GM19467 (cell line): Measurements from ENCODE around the gene TMEM184A.
"Not testable (repeated sequence)": the region's sequence is repeated elsewhere in the genome, so short reads cannot be mapped to it uniquely, and the experiment has no call there.

ENCODE experiments used
- ATAC-seq: cut with Tn5 transposase; IDR thresholded peaks from one replicate; pipeline ENCODE4 v1.9.1; 2021; ENCODE audit warnings: mild to moderate bottlenecking, moderate library complexity; ENCODE audit not compliant: unreplicated experiment

Gene TMEM184A

DNA sequence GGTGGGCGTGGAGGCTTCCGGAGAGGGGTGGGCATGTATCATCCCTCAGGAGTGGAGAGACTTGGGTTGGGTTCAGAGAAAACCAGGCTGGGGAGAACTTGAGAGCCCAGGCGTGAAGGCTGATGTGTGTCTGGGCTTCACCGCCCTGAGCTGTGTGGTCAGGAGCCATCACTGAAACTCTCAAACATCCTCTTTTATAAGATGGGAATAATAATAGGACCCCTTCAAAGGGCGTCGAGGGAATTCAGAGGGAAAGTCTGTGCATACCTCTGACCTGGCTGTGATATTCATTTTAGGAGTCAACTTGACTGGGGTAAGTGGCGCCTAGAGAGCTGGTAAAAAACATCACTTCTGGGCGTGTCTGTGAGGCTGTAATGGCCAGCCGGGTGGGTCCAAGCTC, 34.9 kb upstream of the TMEM184A start:
- ATAC-seq: no peak

DNA sequence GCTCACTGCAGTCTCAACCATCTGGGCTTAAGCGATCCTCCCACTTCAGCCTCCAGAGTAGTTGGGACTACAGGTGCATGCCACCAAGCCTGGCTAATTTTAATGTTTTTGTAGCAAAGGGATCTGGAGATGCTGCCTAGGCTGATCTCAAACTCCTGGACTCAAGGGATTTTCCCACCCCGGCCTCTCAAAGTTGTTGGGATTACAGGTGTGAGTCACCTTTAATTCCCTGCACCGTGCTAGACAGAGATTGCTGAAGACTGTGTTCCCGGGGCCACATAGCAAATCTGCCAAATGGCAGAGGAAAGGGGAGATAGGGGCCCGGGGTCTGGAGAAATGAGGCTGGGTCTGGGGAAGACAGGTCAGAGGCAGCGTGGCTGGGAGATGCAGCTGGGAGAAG, 34.5 kb upstream of the TMEM184A start:
- ATAC-seq: no peak

DNA sequence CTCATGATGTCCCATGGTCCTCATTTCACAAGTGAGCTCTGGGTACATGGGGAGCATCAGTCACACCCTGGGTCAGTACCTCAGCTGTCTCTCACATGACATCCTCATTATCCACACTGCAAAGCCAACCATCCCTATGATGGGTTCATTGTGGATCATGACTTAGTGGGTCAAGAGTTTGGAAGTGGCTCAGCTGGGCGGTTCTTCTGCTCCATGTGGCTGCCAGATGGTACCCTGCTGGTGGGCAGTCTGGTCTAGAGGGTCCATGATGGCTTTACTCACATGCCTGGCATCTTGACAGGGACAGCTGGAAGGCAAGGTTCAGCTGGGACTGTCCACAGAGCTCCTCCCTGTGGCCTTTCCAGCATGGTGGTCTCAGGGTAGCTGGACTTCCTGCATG, 33.0 kb upstream of the TMEM184A start:
- ATAC-seq: no peak

DNA sequence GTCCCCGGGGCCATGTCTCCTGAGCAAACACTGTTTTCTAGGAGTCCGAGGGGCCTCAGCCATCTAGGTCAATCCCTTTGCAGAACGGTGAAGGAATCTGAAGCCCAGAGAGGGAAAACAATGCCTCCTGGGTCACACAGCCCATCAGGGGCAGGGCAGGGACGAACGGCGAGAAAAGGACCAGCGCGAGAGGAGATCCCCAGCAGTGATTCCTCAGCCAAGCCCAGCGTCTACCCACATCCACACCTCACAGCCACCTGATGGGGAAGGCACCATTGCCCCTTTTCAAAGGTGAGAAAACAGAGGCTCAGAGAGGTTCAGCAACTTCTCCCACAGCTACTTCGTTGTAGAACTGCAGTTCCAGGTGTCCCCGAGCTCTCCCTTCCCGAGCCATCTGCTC, 31.7 kb upstream of the TMEM184A start:
- ATAC-seq: no peak

DNA sequence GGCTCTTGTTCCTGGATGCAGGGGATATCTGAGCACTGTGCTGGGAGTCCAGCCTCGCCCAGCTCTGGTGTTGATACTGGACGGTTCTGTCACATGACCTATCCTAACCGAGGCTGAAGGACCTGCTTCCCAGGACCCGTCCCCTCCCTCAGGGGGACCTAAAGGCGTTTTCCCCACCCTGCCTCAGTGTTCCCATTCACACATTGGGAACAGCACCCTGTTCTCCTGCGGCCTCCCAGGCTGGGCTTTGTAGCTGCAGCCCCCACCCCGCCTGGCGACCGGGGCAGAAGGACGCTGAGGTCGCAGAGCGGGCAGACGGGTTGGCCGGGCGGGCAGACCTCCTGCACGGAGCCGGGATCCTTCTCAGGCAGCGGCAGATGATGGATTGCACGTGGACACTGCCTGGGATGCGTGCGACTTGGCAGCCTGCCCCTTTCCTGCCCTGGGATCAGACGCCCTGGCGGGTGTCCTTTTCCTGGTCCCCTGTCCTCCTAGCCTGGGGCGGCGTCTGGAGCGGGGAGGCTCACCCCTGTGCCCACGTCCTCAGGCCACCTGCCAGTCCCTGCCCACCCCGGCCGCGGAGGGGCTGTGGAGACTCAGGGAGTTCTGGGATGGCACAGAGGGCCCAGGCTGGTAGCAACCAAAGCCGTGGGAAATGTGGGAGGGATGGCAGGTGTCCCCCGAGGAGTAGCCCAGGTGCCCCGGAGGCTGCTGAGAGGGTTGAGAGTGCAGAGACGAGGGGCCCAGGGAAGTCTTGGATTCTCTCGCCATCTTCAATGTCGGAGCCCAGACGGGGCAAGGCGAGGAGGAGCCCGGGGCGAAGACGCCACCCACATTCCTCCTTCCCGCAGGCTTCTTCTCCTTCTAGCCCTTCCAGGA, 31.1 kb upstream of the TMEM184A start:
- ATAC-seq: no peak

DNA sequence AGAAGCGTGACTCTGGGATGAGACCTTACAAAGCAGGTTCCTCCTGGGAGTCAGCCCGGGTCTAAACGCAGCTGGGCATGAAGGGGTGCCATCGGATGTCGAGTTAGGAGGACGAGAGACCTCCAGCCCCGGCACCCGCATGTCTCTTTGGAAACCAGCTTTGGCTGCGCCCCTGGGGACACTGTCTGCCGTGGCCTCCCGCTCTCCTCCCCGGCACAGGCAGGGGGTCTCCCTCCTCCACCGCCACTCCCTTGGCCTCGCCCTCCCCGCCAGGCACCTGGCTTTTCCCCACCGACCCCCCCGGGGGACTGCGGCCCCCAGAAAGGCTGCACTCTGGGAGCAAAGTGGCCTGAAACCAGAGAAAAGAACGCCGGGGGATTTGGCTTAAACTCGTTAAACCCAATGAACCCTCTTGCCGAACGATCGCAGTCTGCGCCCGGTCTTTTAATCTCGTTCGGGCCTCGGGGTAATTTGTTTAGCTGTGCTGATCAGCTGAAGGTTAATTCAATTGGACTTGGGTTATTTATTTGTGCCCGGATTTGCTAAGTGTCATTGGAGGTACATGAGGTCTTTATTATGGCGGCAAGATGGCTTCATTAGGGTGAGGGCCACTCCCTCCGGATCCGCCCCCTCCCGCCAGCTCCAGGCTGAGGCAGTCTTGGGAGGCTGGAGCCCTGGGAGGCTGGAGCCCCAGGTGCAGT, 30.3 kb upstream of the TMEM184A start:
- ATAC-seq: no peak

DNA sequence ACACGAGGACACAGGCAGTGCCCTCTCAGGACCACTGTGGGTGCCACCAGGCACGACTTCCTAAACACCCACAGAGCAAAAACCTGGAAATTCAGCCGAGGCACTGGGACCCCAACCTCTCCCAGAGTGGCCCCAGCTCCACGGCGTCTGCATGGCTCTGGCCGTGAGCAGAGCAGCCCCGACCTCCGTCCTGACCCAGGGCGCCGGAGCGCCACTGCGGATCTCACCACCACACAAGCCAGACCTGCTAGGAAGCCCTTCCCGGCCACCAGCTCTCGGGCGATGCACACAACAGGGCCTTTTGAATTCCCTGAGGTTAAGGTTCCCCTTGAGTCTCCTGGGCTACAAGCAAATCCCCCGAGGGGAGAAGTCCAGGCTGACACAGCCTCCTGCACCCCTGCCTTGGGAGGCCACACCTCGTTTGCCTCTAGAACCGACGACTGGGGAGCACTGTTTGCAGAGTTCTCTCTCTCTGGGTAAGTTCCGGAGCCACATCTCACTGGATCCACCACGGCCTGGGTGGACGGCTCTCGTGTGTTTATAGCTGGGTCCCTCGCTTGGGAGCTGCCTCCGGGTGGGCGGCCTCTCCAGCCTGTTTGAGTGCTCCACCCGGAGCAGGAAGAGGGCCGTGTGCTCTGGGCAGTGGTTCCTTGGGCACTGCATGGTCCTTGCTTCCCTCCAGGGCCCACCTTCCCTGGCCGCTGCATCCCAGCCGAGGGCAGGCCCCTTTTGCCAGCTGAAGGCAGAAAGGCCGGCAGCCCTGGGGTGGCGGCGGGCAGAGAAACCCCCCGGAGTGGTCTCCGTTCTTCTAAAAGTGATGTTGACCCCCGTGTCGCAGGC, 29.4 kb upstream of the TMEM184A start:
- ATAC-seq: no peak

DNA sequence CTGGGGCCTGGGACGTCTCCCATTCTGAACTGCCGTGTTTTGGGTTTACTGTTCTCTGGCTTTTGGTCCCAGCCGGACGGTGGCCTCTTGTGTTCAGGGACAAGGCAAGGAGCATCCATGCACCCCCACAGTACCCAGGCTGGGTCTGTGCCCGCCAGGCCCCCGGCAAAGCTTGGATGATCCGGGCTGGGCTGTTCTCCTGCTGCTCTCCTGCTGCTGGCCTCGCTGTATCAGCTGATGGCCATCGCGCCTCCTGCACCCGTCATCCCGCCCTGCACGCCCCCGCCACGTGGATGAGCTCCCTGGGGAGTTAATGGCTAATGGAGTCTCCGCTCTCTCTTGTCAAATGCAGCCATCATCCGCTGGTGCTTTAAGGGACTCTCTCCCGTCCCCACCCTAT, 28.7 kb upstream of the TMEM184A start:
- no peak for ATAC-seq

DNA sequence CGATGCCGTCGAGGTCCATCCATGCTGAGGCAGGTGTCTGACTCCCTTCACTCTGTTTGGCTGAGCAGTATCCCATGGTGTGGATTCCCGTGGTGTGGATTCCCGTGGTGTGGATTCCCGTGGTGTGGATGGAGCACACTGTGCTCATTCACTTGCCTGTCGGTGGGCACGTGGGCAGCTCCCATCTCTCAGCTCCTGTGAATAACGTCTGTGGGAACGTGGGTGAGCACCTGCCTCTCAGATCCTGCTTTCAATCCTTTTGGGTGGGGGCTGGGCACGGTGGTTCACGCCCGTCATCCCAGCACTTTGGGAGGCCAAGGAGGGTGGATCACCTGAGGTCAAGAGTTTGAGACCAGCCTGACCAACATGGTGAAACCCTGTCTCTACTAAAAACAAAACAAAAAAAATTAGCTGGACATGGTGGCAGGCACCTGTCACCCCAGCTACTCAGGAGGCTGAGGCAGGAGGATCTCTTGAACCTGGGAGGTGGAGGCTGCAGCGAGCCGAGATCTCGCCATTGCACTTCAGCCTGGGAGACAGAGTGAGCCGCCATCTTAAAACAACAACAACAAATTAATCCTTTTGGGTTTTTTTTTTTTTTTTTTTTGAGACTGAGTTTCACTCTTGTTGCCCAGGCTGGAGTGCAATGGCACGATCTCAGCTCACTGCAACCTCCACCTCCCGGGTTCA, 27.4 kb upstream of the TMEM184A start:
- ATAC-seq: not testable (repeated sequence)

DNA sequence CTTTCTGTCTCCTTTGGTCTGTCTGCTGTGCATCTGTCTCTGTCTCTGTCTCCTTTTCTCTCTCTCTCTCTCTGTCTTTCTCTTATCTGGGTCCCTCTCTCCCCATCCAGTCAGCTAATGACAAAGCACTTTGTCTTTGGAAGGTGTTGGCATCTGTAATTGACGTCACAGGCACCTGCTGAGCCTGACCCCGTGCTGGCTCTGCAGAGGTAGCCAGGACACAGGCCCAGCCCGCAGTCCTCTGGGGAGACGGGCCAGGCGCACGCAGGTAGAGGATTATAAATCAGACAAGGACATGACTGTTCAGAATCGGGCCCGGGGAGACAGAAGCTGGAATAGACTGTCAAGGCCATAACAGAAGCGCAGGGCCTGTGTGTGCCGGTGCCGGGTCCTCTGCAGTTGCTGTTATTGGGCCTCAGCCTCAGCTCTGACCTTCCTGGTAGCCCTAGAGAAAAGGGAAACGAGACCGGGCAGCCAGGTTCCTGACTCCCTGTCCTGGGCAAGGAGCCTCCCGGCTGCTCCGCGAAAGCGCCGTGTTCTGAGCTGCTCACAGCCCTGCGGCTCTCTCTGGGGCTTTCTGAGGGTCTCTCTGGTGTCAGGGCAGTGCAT, 24.5 kb upstream of the TMEM184A start:
- no peak for ATAC-seq

DNA sequence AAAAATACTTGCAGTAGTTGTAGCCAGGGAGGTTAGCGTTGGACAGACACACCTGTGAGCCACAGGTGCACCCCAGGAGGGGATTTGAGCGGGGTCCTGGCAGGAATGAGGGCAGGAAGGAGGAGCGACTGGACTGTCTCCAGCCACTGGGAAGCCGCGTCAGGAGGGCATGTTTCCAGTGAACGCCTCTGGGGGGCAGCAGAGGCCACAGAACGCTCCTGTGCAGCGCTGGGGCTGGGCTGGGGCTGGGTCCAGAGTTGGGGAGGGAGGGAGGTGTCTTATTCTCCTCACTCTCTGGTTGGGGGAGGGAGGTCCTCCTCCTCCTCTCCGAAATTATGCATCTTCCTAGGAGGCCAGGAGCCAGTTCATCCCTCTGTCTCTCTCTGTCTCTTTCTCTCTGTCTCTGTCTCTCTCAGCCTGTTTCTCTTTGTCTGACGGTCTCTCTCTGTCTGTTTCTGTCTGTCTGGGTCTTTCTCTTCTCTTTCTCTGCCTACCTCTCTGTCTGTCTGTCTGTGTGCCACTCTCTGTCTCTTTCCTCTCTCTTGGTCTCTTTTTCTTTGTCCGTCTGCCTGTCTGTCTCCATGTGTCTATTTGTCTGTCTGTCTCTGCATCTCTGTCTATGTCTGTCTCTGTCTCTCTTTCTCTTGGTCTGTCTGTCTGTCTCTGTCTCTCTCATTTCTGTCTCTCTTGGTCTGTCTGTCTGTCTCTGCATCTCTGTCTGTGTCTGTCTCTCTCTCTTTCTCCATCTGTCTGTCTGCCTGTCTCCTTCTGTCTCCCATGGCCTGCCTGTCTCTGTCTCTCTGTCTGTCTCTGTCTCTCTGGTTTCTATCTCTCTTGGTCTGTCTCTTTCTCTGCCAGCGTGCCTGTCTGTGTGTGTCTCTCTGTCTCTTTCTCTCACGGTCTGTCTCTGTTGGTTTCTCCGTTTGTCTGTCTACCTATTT, 23.7 kb upstream of the TMEM184A start:
- peak; percentile 77 for ATAC-seq

DNA sequence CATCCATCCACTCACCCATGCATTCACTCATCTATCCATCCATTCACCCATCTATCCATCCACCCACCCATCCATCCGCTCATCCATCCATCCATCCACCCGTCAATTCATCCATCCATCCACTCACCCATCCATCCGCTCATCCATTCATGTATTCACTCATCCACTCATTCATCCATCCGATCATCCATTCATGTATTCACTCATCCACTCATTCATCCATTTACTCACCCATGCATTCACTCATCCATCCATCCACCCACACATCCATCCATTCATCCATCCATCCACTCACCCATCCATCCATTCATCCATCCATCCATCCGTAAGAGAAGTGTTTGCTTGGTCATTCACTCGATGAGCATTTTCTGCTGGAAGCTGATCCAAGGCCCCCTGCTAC, 22.5 kb upstream of the TMEM184A start:
- no peak for ATAC-seq

DNA sequence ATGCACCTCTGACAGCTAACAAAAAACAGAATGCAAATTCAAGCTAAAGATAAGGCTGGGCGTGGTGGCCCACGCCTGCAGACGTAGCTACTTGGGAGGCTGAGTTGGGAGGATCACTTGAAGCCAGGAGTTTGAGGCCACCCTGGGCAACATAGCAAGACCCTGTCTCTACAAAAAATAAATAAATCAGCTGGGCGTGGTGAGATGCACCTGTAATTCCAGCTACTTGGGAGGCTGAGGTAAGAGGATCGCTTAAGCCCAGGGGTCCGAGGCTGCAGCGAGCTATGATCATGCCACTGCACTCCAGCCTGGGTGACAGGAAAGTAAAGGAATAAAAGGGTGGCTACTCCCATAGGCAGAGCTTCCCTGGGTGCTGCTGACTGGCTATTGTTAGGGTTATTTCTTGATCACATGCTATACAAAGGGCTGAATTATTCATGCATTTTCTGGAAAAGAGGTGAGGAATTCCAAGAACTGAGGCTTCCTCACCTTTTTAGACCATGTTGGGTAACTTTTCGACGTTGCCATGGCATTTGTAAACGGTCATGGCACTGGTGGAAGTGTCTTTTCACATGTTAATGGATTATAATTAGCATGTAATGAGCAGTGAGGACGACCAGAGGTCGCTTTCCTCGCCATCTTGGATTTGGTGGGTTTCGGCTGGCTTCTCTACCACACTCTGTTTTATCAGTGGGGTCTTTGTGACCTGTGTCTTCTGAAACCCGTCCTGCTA, 20.7 kb upstream of the TMEM184A start:
- no peak for ATAC-seq

DNA sequence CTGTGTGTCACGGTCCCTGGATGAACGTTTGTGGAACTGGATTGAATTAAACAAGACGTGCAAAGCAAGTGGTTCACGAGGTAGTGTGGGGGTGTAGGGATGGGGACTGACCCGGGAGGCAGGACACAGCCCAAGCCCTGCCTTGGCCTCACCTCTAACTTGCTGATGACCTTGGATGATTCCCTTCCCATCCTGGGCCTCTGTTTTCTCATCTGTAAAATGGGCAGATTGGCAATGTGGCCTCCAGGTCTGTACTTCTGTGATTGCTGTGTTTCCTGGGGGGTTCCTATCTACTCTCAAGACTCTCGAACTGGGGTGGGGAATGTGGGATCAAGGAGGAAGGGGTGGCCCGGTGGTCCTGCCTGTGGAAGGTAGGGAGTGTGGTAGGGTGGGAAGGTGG, 19.8 kb upstream of the TMEM184A start:
- ATAC-seq: no peak

DNA sequence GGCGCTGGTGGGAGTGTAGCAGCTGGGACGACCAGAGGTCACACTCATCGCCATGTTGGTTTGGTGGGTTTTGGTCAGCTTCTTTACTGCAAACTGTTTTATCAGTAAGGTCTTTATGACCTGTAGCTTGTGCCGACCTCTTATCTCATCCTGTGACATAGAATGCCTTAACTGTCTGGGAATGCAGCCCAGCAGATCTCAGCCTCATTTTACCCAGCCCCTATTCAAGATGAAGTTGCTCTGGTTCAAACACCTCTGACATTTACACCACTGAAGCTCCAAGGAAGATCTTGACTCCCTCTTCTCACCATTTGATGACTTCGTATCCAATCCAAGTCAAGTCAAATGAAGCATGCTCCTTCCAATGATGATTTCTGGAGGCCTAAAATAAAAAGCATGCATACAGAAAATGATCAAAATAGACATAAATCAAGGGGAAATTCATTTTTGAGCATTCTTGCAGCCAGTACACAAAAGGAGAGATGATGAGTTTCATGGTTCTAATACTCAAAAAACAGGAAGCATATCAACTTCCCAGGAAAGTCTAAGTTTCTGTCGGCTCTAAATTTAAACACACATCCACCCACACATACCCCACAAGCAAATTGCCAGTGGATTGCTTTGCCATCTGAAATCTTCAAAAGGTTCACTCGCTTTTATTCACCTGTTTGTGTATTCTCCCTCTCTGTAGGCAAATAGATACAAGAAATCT, 16.3 kb upstream of the TMEM184A start:
- ATAC-seq: no peak

DNA sequence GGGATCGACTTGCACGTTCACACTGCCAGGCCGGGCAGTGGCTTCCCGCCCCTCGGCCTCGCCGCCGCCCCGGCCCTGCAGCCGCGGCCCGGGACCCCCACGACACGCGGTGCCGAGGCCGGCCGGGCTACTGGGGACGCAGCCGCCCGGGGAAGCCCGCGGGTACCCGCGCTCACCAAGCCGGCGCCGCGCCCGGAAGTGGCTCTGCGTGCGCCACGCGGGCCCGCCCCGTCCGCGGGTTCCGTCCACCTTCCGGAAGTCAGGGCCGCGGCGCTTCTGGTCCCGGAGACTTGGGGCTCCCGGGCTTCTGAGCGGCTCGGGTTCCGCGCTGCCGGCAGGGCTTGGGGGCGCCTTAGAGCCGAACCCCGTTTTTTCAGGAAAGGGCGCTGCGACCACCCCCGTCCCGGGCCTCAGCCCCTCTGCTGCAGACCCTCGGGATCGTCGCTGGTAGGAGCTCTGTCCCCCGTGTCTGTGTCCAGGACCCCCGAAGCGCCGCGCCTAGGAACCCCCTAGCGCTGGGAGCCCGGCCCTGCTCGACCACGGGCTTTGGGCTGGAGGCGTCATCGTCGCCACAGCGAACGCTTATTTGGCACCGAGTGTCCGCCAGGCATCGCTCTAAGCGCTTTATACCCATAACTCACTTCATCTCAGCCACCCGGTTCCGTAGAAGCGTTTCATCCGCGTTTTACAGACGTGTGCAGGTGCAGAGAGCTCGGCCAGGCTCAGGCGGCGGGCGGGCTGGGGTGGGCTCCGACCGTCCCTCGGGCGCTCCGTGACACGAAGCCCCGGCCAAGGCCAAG, 14.0 kb upstream of the TMEM184A start, which contains the start of gene PSMG3:
Gene PSMG3 (minus strand): TSS at position 200 of the 800 bp plus-strand sequence. CDS start 693 bp downstream, outside the sequence.
- peak; percentile 85 for ATAC-seq

DNA sequence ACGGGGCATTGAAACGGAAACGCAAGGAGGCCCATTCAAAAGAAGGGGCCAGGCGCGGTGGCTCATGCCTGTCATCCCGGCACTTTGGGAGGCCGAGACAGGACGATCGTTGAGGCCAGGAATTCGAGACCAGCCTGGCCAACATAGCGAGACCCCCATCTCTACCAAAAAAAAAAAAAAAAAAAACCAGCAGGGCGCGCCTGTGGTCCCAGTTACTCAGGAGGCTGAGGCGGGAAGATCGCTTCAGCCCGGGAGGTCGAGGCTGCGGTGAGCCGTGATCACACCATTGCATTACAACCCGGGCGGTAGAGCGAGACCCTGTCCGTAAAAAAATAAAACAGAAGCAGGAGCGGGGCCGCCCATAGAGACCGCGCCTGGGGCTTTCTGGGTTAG, 13.4 kb upstream of the TMEM184A start:
- no peak for ATAC-seq
